ENCODE data around the gene PPDPF.

PPDPF gene, protein sequence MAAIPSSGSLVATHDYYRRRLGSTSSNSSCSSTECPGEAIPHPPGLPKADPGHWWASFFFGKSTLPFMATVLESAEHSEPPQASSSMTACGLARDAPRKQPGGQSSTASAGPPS

GRCh38 chr20:63520504-63520933, at the start of gene PPDPF:
Gene PPDPF (plus strand): TSS chr20:63520765. CDS start chr20:63521309, 544 bp downstream.
- in situ Hi-C loops (cut with HindIII; ENCODE audit: low sequenced_read_pairs): no loop called here

DNA sequence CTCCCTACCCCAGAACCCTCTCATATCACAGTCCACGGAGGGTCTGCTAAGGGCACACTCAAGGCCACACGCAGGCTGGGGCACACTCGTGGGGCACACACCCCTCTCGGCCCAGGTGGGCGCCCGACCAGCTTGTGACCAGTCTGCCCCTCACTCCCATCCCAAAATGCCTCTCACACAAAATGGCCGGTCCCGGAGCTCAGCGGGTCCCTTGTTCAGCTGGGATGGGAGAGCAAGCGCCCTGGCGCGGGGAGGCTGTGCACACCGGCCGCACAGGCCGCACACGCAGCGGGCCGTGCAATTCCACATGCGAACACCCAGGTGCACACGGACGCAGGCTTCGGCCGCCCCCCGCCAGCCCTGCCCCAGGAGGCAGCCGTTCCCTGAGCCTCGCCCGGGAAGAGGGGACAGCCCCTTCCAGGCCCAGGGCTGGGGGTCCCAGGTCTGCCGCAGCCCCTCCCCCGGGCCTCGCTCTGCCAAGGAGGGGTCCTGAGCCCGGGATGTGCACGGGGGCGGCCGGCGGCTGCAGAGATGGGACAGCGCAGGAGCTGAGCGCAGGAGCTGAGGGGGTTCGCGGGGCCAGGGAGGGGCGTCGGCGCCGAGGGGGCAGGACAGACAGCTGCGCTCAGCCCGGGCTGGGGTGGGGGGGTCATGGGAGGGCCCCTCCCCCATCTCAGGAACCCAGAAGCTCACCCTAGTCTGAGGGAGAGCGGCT, 49.4 kb upstream of the PPDPF start:
- in situ Hi-C loops (cut with HindIII; ENCODE audit: low sequenced_read_pairs): loop anchor here (10.0 kb wide), 1 partner anchor 76 kb away; no protein-coding TSS in a partner anchor

GRCh38 chr20:63471717-63471980, 48.9 kb upstream of the PPDPF start:
- in situ Hi-C loops (cut with HindIII; ENCODE audit: low sequenced_read_pairs): loop anchor here (10.0 kb wide), 1 partner anchor 77 kb away; no protein-coding TSS in a partner anchor

DNA sequence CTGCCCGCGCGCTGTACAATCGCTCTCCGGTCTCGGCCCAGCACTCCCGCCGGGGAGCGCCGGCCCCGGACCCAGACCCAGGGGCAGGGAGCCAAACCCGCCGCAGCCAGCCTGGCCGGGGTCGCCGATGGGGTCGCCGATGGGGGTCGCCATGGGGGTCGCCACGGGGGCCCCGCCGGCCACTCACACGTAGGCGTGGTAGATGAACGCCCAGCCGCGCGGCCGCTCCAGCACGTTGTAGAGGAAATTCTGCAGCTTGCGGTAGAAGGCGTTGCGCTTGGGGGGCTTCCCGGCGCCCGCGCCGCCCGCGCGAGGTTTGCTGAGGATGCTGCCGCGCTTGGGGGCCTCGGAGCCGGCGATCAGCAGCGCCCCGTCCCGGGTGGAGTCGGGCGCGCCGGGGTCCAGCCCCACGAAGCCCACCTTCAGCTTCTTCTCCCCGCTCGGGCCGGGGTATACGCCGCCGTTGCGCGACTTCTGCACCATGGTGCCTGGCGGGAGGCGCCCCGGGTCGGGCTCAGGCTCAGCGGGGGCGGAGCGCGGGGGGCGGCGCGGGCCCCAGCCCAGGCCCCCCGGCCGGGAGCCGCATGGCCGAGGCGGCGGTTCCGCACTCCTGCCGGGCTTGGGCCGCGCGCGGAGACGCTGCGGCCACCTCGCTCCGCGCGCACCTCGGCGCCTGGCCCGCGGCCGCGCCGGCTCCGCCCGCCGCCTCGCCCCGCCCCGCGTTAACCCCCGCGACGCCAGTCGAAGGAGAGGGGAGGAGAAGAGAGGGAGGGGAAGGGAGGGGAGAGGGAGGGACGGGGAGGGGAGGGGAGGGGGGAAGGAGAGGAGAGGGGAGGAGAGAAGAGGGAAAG, 48.4 kb upstream of the PPDPF start, which contains the start of gene KCNQ2:
TSS of gene KCNQ2 (minus strand) at position 675 of the 851 bp plus-strand sequence. CDS start at position 483, 192 bp downstream.
- in situ Hi-C loops (cut with HindIII; ENCODE audit: low sequenced_read_pairs): loop anchor here (10.0 kb wide), 1 partner anchor 77 kb away; no protein-coding TSS in a partner anchor

DNA sequence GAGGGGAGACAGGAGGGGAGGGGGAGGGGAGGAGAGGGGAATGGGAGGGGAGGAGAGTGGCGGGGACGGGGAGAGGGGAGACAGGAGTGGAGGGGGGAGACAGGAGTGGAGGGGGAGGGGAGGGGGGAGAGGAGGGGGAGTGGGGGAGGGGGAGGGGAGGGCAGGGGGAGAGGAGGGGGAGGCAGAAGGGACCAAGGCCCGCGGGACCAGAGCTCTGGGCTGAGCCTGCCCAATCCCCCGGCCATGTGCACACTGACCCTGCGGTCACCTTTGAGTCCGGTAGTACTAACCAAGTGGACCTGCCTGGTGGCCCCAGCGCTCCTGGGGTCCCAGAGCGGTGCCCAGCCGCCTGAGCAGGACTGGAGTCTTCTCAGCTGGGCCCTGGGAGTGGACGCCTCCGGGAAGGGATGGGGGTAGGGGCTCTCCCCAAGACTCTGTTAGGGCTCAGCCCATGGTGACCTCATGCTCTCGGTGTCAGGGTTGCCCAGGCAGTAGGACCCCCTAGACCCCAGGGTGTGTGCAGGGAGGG, 47.6 kb upstream of the PPDPF start:
- in situ Hi-C loops (cut with HindIII; ENCODE audit: low sequenced_read_pairs): loop anchor here (10.0 kb wide), 1 partner anchor 78 kb away; no protein-coding TSS in a partner anchor

- in situ Hi-C loops (cut with HindIII; ENCODE audit: low sequenced_read_pairs): loop anchor here (10.0 kb wide), 1 partner anchor 79 kb away; no protein-coding TSS in a partner anchor
These were observed 46.8 kb upstream of the PPDPF start for GRCh38 chr20:63473555-63474449.

DNA sequence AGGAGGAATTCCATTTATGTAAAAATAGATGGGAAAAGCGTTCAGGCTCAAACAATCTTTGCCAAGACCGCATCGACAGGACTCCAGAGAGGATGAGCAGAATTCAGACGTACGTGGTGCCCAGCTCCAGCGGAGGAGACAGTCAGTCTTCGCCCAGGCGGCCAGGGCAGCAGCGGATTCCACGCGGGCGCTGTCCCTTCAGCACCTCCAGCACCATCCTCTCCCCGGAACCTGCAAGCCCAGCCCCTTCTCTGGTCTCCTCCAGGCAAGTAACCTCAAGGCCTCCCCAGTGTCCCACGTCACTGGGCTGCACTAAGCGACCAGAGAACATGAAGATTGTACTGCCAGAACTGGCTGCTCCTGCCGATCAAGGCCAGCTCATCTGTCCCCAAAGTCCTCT, 45.4 kb upstream of the PPDPF start:
- in situ Hi-C loops (cut with HindIII; ENCODE audit: low sequenced_read_pairs): loop anchor here (10.0 kb wide), 1 partner anchor 80 kb away; no protein-coding TSS in a partner anchor

DNA sequence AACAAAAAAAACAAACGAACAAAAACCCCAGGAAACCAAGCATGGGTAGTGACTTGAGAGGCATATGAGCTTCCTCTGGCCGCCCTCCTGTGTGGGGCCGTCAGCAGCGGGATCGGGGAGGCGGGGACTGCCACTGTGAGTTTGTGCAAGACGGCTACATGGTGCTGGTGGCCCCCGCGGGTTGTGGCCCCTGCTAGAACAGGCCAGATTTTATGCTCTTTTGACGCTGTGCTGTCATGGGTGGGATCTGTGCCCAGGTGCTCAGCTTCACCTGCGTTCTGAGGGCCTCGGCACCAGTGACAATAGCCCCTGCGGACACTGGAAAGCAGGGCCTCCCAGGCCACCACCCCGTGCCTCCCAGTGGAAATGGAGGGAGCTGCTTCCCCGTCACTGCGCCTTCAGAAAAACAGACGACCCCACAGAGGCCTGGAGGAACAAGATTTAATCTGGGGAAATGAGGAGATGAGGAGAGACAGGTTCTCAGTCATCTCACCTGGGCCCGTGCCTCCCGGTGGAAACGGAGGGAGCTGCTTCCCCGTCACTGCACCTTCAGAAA, 43.4 kb upstream of the PPDPF start:
- in situ Hi-C loops (cut with HindIII; ENCODE audit: low sequenced_read_pairs): loop anchor here (10.0 kb wide), 1 partner anchor 82 kb away; no protein-coding TSS in a partner anchor

DNA sequence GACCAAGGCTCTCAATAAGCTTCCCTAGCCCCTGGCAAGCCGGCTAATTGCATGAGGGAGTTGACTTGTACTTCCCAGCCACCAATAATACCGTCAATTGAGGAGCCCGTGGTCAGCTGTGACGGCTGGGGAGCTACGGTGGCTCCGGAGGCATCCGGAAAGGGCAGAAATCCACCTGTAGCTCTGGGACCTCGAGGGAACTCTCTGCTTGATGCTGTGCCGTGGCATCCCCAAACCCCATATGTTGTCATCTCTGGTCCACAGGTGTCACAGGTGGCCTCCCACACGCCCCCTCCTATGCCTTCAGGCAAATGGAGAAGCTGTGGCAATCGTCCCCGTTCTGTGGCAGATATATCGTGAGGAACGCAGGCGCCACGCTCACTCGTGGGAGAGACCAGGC, 42.6 kb upstream of the PPDPF start:
- in situ Hi-C loops (cut with HindIII; ENCODE audit: low sequenced_read_pairs): loop anchor here (10.0 kb wide), 1 partner anchor 83 kb away; no protein-coding TSS in a partner anchor

DNA sequence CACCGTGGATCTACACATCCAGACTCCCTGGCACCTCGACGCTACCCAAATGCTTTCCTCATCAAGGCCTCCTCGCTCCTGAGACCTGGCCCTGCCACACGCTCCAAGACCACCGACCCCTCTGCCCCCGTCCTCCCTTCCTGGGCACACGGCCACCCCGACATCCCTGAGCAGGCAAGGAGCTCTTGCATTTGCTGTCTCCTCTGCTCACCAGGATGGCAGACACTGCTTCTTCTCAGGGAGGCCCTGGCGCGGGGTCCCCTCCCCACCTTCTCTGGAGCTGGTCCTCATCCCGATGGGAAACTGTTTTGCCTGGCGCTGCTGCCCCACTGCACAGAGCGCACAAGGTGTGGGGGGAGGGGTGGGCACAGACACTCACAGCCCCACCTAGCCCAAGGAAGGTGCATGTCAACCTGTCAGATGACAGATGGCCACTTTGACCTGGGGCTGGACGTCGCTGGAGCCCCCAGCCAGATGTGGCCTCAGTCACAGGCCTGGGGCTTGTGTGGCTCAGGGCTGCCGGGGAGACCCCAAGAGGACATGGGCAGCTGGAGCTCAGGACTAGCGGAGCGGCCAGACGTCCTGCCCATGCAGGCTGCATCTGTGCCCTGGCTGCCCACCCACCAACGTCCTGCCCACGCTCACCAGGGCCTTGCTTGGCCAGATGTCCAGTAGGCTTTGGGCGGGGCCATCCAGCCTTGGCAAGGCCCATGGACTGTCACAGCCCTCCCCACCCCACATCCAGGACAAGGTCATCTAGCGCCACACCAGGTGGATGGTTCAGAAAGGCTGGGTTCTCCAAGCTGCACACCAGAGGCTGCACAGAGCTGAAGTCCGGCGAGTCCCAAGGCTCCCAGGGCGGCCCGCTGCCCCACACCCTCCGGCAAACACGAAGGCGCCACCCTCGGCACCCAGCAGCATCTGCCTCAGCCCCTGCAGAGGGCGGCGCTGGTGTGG, 41.9 kb upstream of the PPDPF start:
- in situ Hi-C loops (cut with HindIII; ENCODE audit: low sequenced_read_pairs): loop anchor here (10.0 kb wide), 1 partner anchor 84 kb away; no protein-coding TSS in a partner anchor

- in situ Hi-C loops (cut with HindIII; ENCODE audit: low sequenced_read_pairs): loop anchor here (10.0 kb wide), 1 partner anchor 85 kb away; no protein-coding TSS in a partner anchor
These were observed 40.7 kb upstream of the PPDPF start for GRCh38 chr20:63479695-63480419.

- in situ Hi-C loops (cut with HindIII; ENCODE audit: low sequenced_read_pairs): no loop called here
These were observed 39.1 kb upstream of the PPDPF start for GRCh38 chr20:63481503-63481902.

DNA sequence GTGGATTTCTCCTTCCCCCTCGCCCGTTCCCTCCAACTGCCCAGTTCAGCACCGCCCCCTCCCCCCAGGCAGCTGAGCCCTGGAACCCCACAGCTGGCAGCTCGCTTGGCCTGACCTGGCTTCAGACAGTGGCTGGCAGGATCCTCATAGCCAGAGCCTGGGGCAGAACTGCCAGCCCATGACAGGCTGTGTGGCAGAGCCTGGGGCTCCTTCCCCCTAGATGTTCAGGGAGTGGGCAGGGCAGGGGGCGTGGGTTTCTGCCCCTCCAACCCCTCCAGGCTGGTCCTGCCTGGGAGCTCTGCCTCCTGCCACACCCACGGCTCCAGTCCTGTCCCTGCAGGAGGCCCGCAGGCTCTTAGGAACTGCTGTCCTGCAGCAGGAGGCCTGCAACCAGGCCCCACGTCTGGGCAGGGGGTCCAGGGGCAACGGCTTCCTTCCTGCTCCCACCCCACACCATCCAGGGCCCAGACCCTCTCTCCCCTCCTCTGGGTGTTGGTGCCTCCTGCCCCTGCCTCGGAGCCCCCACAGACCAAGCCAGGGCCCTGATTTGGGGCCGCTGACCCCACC, 38.5 kb upstream of the PPDPF start:
- in situ Hi-C loops (cut with HindIII; ENCODE audit: low sequenced_read_pairs): no loop called here

DNA sequence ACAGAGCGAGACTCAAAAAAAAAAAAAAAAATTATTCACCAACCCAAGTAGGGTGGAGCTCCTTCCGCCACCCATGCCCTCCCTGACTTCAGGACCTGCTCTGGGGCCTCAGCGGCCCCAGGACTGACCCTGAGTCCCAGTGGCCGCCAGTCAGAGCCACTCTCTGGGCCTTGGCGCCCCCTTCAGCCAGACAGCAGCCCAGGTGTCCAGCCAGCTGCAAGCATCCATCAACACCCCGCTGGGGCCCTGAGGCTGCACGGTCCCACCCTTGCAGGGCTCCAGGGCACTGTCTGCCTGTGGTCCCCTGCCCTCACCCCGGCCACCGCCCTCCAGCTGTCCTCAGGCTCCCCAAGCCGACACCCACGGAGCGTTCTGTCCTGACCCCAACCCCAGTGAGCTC, 36.7 kb upstream of the PPDPF start:
- in situ Hi-C loops (cut with HindIII; ENCODE audit: low sequenced_read_pairs): no loop called here

DNA sequence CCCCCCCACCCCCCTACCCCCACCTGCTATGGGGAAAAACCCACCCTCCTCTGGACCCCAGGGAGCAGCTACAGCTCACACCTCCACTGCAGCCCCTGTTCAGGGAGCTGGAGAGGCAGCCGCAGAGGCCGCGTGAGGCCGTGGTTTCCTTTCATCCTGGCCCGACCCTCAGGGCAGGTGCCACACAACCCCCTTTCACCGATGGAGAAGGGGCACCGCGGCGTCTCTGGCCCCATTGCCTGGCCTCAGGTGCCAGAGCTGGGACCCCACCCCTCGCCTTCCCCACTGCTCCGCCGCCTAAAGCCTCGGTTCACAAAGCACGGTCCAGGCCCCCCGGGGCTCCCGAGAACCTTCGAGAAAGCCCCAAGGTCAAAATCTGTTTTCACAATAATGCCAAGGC, 36.3 kb upstream of the PPDPF start:
- in situ Hi-C loops (cut with HindIII; ENCODE audit: low sequenced_read_pairs): no loop called here

- in situ Hi-C loops (cut with HindIII; ENCODE audit: low sequenced_read_pairs): no loop called here
These were observed 35.7 kb upstream of the PPDPF start for GRCh38 chr20:63484651-63485403.

Data from DLD1 (cell line).